HepG2 (cell line): ENCODE data around the gene ITCH. TPM values are rescaled to one million over a fixed set of nuclear protein-coding genes. Genes with fewer than 3 reads are reported as not detected.
A peak's percentile ranks its signal among the peaks of the same experiment; 100 is the strongest.

Source experiments
- CBX1 ChIP-seq: IDR thresholded peaks from one replicate; pipeline ENCODE4 v1.6.1; 2016; ENCODE audit warnings: antibody characterized with exemption, low read depth
- GTF3A ChIP-seq: sonication (generic); formaldehyde crosslinking; conservative IDR thresholded peaks from 2 replicates; pipeline ENCODE4 v1.4.0; 2020; ENCODE audit warnings: mild to moderate bottlenecking, missing genetic modification reagents
- HNF4A ChIP-seq: sonication (generic); formaldehyde crosslinking; IDR thresholded peaks from 2 replicates; pipeline ENCODE4 v1.4.0; 2020; ENCODE audit warnings: missing genetic modification reagents
- HOXD1 ChIP-seq: sonication (generic); formaldehyde crosslinking; IDR thresholded peaks from 2 replicates; pipeline ENCODE4 v1.5.0; 2020; ENCODE audit warnings: missing genetic modification reagents
- ISL2 ChIP-seq: sonication (generic); formaldehyde crosslinking; IDR thresholded peaks from 2 replicates; pipeline ENCODE4 v1.5.0; 2020; ENCODE audit warnings: missing genetic modification reagents
- JDP2 ChIP-seq: sonication (generic); formaldehyde crosslinking; IDR thresholded peaks from 2 replicates; pipeline ENCODE4 v1.8.1; 2022; ENCODE audit warnings: missing genetic modification reagents, borderline replicate concordance
- LCORL ChIP-seq, 2 experiments: fragments of 450-650 bp in 1 of 2; sonication (generic) in 1 of 2; formaldehyde crosslinking in 1 of 2; IDR thresholded peaks; 2 replicates each; pipeline versions ENCODE4 v1.5.0 to v1.6.1; 2017 to 2020; ENCODE audit warnings: antibody characterized with exemption in 1 of 2, missing genetic modification reagents in 1 of 2
- SOX5 ChIP-seq: IDR thresholded peaks from 2 replicates; pipeline ENCODE4 v1.6.1; 2016; ENCODE audit warnings: borderline replicate concordance
- TBP ChIP-seq: sonication (generic); formaldehyde crosslinking; IDR thresholded peaks from 2 replicates; pipeline ENCODE4 v1.5.0; 2020; ENCODE audit warnings: missing genetic modification reagents
- TBX3 ChIP-seq: fragments of 450-650 bp; IDR thresholded peaks from 2 replicates; pipeline ENCODE4 v1.6.1; 2017; ENCODE audit warnings: antibody characterized with exemption, mild to moderate bottlenecking, inconsistent platforms, borderline replicate concordance
- TEAD3 ChIP-seq: optimal IDR thresholded peaks from 2 replicates; pipeline ENCODE3; 2016; ENCODE audit warnings: borderline replicate concordance
- ZNF460 ChIP-seq: sonication (generic); formaldehyde crosslinking; IDR thresholded peaks from 2 replicates; pipeline ENCODE4 v1.5.1; 2020; ENCODE audit warnings: missing genetic modification reagents, mild to moderate bottlenecking, borderline replicate concordance
- polyA plus RNA-seq, 8 experiments: library from polyadenylated mRNA; depleted of rRNA in 3 of 8; stranded (reverse) in 7 of 8; unstranded in 1 of 8; fragments of >200 nt; fragmentation: Illumina TruSeq in 4 of 8; extraction: Trizol in 4 of 8; gene quantifications; 2 replicates each; pipeline versions ENCODE4 v1.2.1 to v1.2.3, GENCODE V29; 2011 to 2016; ENCODE audit warnings: low read depth in 4 of 8, missing spikeins in 1 of 8, mixed read lengths in 1 of 8; ENCODE audit not compliant: insufficient read depth in 1 of 8
- total RNA-seq, 5 experiments: library from RNA; depleted of rRNA; stranded (reverse); fragments of >200 nt; fragmentation: Illumina TruSeq; extraction: Trizol; gene quantifications; 2 replicates each; pipeline ENCODE4 v1.2.3, GENCODE V29; 2016; ENCODE audit warnings: low read depth in 1 of 5
- TF ChIP-seq, protein P1 (sequence below): IDR thresholded peaks from 2 replicates; pipeline ENCODE4 v1.6.1; 2012; ENCODE audit warnings: low read depth, low read length, improper control_type of control experiment
- TF ChIP-seq, protein P2 (sequence below): sonication (generic); formaldehyde crosslinking; IDR thresholded peaks from 2 replicates; pipeline ENCODE4 v1.5.1; 2020; ENCODE audit warnings: mild to moderate bottlenecking, missing genetic modification reagents, borderline replicate concordance
- TF ChIP-seq, protein P3 (sequence below): sonication (generic); IDR thresholded peaks from 2 replicates; pipeline ENCODE4 v1.6.1; 2016; ENCODE audit warnings: low read depth, borderline replicate concordance
- TF ChIP-seq, protein P4 (sequence below): sonication (generic); formaldehyde crosslinking; IDR thresholded peaks from 2 replicates; pipeline ENCODE4 v1.8.1; 2023; ENCODE audit warnings: mild to moderate bottlenecking, missing genetic modification reagents
- TF ChIP-seq, protein P5 (sequence below): sonication (generic); formaldehyde crosslinking; IDR thresholded peaks from 2 replicates; pipeline ENCODE4 v1.4.0; 2020; ENCODE audit warnings: missing genetic modification reagents

ITCH gene
- total and polyA plus RNA-seq, 2 of the 13 experiments (the other 11 are each of a cell fraction or from before 2014, with no cell fraction given) = 20.5 to 112 TPM

DNA sequence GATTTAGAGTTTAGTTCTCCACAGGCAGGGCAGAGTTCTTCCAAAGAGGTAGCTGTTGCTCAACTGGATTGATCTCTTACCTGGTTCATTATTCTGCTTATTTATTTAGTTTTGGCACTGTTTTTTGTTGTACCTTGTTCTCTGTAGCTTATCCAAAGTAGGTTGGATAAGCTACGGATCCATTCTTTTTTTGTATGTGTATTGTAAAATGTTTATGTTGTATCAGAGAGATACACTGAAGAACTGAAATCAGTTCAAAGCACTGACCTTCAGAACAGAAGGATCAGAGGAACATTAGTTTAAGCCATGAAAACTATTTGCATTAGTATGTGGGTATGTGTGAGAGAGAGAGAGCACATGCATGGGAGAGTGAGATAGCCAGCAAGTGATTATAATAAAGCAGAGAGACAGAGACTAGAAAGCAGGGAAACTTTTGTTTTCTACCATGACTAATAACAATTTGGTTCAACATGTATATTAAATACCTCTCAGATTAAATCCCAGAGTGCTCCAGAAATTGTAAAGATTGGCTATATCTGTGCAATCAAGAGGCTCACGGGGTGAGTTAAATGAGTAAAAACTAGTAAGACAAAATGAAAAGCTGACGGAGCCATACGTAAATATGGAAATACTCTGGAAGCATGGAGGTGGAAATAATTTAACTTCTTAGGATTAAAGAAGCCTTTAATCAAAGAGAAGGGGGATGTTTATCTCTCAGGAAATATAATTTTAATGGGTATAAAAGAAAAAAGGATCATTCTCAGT lies 40.2 kb downstream of the ITCH start (continued):
- TF ChIP-seq TBX3 (no peak), TBP (CRISPR knock-in tag) (no peak), HOXD1 (CRISPR knock-in tag) (no peak), ZNF460 (CRISPR knock-in tag) (no peak), CBX1 (no peak), GTF3A (CRISPR knock-in tag) (no peak), HNF4A (CRISPR knock-in tag) (peak; percentile 49), TEAD3 (CRISPR knock-in tag) (peak; percentile 30), LCORL (IDR thresholded peaks at IDR 0.05) (no peak), LCORL (CRISPR knock-in tag; IDR thresholded peaks at IDR 0.05) (peak; percentile 73), ISL2 (CRISPR knock-in tag) (peak; percentile 29; the same call in 1 of the 2 replicates), JDP2 (CRISPR knock-in tag) (no peak), SOX5 (CRISPR knock-in tag) (peak; percentile 49; the same call in 1 of the 2 replicates)
- TF ChIP-seq, protein P1, sequence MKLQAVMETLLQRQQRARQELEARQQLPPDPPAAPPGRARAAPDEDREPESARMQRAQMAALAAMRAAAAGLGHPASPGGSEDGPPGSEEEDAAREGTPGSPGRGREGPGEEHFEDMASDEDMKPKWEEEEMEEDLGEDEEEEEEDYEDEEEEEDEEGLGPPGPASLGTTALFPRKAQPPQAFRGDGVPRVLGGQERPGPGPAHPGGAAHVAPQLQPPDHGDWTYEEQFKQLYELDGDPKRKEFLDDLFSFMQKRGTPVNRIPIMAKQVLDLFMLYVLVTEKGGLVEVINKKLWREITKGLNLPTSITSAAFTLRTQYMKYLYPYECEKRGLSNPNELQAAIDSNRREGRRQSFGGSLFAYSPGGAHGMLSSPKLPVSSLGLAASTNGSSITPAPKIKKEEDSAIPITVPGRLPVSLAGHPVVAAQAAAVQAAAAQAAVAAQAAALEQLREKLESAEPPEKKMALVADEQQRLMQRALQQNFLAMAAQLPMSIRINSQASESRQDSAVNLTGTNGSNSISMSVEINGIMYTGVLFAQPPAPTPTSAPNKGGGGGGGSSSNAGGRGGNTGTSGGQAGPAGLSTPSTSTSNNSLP = peak; percentile 91; the same call in 1 of the 2 replicates
- TF ChIP-seq, protein P2, sequence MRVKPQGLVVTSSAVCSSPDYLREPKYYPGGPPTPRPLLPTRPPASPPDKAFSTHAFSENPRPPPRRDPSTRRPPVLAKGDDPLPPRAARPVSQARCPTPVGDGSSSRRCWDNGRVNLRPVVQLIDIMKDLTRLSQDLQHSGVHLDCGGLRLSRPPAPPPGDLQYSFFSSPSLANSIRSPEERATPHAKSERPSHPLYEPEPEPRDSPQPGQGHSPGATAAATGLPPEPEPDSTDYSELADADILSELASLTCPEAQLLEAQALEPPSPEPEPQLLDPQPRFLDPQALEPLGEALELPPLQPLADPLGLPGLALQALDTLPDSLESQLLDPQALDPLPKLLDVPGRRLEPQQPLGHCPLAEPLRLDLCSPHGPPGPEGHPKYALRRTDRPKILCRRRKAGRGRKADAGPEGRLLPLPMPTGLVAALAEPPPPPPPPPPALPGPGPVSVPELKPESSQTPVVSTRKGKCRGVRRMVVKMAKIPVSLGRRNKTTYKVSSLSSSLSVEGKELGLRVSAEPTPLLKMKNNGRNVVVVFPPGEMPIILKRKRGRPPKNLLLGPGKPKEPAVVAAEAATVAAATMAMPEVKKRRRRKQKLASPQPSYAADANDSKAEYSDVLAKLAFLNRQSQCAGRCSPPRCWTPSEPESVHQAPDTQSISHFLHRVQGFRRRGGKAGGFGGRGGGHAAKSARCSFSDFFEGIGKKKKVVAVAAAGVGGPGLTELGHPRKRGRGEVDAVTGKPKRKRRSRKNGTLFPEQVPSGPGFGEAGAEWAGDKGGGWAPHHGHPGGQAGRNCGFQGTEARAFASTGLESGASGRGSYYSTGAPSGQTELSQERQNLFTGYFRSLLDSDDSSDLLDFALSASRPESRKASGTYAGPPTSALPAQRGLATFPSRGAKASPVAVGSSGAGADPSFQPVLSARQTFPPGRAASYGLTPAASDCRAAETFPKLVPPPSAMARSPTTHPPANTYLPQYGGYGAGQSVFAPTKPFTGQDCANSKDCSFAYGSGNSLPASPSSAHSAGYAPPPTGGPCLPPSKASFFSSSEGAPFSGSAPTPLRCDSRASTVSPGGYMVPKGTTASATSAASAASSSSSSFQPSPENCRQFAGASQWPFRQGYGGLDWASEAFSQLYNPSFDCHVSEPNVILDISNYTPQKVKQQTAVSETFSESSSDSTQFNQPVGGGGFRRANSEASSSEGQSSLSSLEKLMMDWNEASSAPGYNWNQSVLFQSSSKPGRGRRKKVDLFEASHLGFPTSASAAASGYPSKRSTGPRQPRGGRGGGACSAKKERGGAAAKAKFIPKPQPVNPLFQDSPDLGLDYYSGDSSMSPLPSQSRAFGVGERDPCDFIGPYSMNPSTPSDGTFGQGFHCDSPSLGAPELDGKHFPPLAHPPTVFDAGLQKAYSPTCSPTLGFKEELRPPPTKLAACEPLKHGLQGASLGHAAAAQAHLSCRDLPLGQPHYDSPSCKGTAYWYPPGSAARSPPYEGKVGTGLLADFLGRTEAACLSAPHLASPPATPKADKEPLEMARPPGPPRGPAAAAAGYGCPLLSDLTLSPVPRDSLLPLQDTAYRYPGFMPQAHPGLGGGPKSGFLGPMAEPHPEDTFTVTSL (CRISPR knock-in tag) = peak; percentile 72; the same call in 1 of the 2 replicates
- TF ChIP-seq, protein P3, sequence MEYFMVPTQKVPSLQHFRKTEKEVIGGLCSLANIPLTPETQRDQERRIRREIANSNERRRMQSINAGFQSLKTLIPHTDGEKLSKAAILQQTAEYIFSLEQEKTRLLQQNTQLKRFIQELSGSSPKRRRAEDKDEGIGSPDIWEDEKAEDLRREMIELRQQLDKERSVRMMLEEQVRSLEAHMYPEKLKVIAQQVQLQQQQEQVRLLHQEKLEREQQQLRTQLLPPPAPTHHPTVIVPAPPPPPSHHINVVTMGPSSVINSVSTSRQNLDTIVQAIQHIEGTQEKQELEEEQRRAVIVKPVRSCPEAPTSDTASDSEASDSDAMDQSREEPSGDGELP = no peak
- TF ChIP-seq, protein P4, sequence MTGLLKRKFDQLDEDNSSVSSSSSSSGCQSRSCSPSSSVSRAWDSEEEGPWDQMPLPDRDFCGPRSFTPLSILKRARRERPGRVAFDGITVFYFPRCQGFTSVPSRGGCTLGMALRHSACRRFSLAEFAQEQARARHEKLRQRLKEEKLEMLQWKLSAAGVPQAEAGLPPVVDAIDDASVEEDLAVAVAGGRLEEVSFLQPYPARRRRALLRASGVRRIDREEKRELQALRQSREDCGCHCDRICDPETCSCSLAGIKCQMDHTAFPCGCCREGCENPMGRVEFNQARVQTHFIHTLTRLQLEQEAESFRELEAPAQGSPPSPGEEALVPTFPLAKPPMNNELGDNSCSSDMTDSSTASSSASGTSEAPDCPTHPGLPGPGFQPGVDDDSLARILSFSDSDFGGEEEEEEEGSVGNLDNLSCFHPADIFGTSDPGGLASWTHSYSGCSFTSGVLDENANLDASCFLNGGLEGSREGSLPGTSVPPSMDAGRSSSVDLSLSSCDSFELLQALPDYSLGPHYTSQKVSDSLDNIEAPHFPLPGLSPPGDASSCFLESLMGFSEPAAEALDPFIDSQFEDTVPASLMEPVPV (CRISPR knock-in tag) = no peak
- TF ChIP-seq, protein P5, sequence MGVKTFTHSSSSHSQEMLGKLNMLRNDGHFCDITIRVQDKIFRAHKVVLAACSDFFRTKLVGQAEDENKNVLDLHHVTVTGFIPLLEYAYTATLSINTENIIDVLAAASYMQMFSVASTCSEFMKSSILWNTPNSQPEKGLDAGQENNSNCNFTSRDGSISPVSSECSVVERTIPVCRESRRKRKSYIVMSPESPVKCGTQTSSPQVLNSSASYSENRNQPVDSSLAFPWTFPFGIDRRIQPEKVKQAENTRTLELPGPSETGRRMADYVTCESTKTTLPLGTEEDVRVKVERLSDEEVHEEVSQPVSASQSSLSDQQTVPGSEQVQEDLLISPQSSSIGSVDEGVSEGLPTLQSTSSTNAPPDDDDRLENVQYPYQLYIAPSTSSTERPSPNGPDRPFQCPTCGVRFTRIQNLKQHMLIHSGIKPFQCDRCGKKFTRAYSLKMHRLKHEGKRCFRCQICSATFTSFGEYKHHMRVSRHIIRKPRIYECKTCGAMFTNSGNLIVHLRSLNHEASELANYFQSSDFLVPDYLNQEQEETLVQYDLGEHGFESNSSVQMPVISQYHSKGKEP = no peak
